Stomach (tissue), 9 donors: Measurements from ENCODE around the gene HOXB3. TPM values are rescaled to one million over a fixed set of nuclear protein-coding genes. Genes with fewer than 3 reads are reported as not detected.

Source experiments
- DNase-seq, 2 donors: peaks; one replicate each; pipeline versions ENCODE4 v3.0.0 to v3.0.0-alpha.2; 2013 to 2019
- H3K27ac ChIP-seq, 5 donors: fragments of 200-600 bp in 4 of 5; sonication (generic) in 4 of 5; one replicate each; pipeline ENCODE4 v1.5.1; 2013 to 2019; ENCODE audit warnings: mild to moderate bottlenecking in 1 of 5, moderate library complexity in 1 of 5
- H3K27me3 ChIP-seq, 3 donors: fragments of 200-600 bp; sonication (generic); one replicate each; pipeline ENCODE4 v1.5.1; 2017 to 2019; ENCODE audit warnings: mixed run types in 1 of 3
- H3K36me3 ChIP-seq, 4 donors: fragments of 200-600 bp; sonication (generic); 1 replicate in 3 of 4; 2 replicates in 1 of 4; pipeline ENCODE4 v1.5.1; 2016 to 2019
- H3K4me1 ChIP-seq, 4 donors: fragments of 200-600 bp; sonication (generic); one replicate each; pipeline ENCODE4 v1.5.1; 2016 to 2019
- H3K4me3 ChIP-seq, 4 donors: fragments of 200-600 bp; sonication (generic) in 3 of 4; one replicate each; pipeline ENCODE4 v1.5.1; 2016 to 2019; ENCODE audit warnings: mild to moderate bottlenecking in 1 of 4
- H3K9me3 ChIP-seq, 4 donors: fragments of 200-600 bp; sonication (generic); one replicate each; pipeline ENCODE4 v1.5.1; 2016 to 2019
- CTCF ChIP-seq, 7 experiments: fragments of 450-650 bp in 4 of 7; fragments of 200-600 bp in 3 of 7; sonication (generic) in 3 of 7; IDR thresholded peaks; one replicate each; pipeline ENCODE4 v1.5.1; 2016 to 2019; ENCODE audit warnings: antibody characterized with exemption in 7 of 7, control low read depth in 2 of 7, mild to moderate bottlenecking in 1 of 7
- EP300 ChIP-seq: sonication (generic); formaldehyde crosslinking; IDR thresholded peaks from one replicate; pipeline ENCODE4 v1.6.1; 2017; ENCODE audit warnings: antibody characterized with exemption
- POLR2A ChIP-seq, 4 donors: fragments of 450-650 bp; IDR thresholded peaks; one replicate each; pipeline ENCODE4 v1.6.1; 2016; ENCODE audit warnings: antibody characterized with exemption in 4 of 4, control low read depth in 2 of 4, mild to moderate bottlenecking in 1 of 4, moderate library complexity in 1 of 4
- POLR2AphosphoS5 ChIP-seq, 3 donors: sonication (generic); formaldehyde crosslinking; IDR thresholded peaks; one replicate each; pipeline ENCODE4 v1.6.1; 2016; ENCODE audit warnings: antibody characterized with exemption in 3 of 3
- WGBS, 5 donors: extraction: QIAGEN DNeasy Blood & Tissue Kit in 3 of 5; methylation state at CpG; one replicate each; pipeline versions ENCODE4 v1.1.5 to v1.1.7; 2013 to 2018; 5-methylcytosine and 5-hydroxymethylcytosine counted together
- intact Hi-C: fragments of 100-400 bp; cut with DNase I; formaldehyde crosslinking; loops from one replicate; pipeline ENCODE4 v1.15.1; 2023; ENCODE audit warnings: low total_unique reads
- polyA plus RNA-seq, 3 donors: library from polyadenylated mRNA; stranded (reverse); fragments of 200-250 nt; gene quantifications; one replicate each; pipeline ENCODE4 v1.2.3, GENCODE V29; 2013
- total RNA-seq, 5 donors: library from RNA; depleted of rRNA; stranded (reverse); fragments of >200 nt; gene quantifications; one replicate each; pipeline versions ENCODE4 v1.1.0 to v1.2.3, GENCODE V29; 2014 to 2016
- donor health status: healthy with polysubstance abuse.
- donor health status: Bipolar disorder and iron deficiency.
- donor health status: healthy.

HOXB3 gene
- total and polyA plus RNA-seq, 8 donors, result 2.8 to 77.6 (median 10.3) TPM

GRCh38 chr17:48571826-48572417 is 18.1 kb downstream of the HOXB3 start:
- no peak for TF ChIP-seq CTCF (IDR thresholded peaks at IDR 0.05)
- TF ChIP-seq POLR2A (IDR thresholded peaks at IDR 0.05), result no peak
- no peak for TF ChIP-seq EP300
- no peak for TF ChIP-seq POLR2AphosphoS5 (IDR thresholded peaks at IDR 0.05)
- WGBS, 5 donors, result 33 to 67% (median 45%) methylated on average over 1 of the region's 1 CpG
- no peaks in the 10 kb centered on the region for H3K9me3 ChIP-seq
- peaks cover 23 to 88% (median 58%) of the 10 kb centered on the region in 4 donors for H3K4me1 ChIP-seq
- H3K4me3 ChIP-seq, result peak overlapping the region; percentile 27 to 57 (median 38)
- peak overlapping the region; percentile 32 to 95 (median 93) for H3K27ac ChIP-seq
- intact Hi-C loops, result no loop called here
- H3K27me3 ChIP-seq, result peaks cover 0 to 100% (median 63%) of the 10 kb centered on the region in 3 donors
- no peak for DNase-seq
- H3K36me3 ChIP-seq, result no peaks in the 10 kb centered on the region

GRCh38 chr17:48571024-48571818 is 18.8 kb downstream of the HOXB3 start:
- H3K4me3 ChIP-seq, result peak overlapping the region; percentile 27 to 57 (median 38)
- TF ChIP-seq EP300, result no peak
- TF ChIP-seq POLR2A (IDR thresholded peaks at IDR 0.05), result no peak
- no peak for TF ChIP-seq CTCF (IDR thresholded peaks at IDR 0.05)
- TF ChIP-seq POLR2AphosphoS5 (IDR thresholded peaks at IDR 0.05), result no peak
- WGBS, 5 donors, result 21 to 25% (median 22%) methylated on average over 26 of the region's 26 CpGs
- H3K4me1 ChIP-seq, result peaks cover 18 to 88% (median 56%) of the 10 kb centered on the region in 4 donors
- H3K27ac ChIP-seq, result peak overlapping the region; percentile 32 to 95 (median 93)
- H3K36me3 ChIP-seq, result no peaks in the 10 kb centered on the region
- no peaks in the 10 kb centered on the region for H3K9me3 ChIP-seq
- intact Hi-C loops, result no loop called here
- DNase-seq, result no peak
- H3K27me3 ChIP-seq, result peaks cover 0 to 100% (median 59%) of the 10 kb centered on the region in 3 donors

GRCh38 chr17:48570325-48571023 is 19.6 kb downstream of the HOXB3 start:
- Histone ChIP-seq H3K4me1 (peaks cover 11 to 87% (median 53%) of the 10 kb centered on the region in 4 donors), H3K4me3 (peak overlapping the region; percentile 27 to 57 (median 38)), H3K27me3 (peaks cover 0 to 100% (median 52%) of the 10 kb centered on the region in 3 donors), H3K27ac (peak overlapping the region; percentile 22 to 95 (median 93)), H3K36me3 (no peaks in the 10 kb centered on the region), H3K9me3 (no peaks in the 10 kb centered on the region)
- DNase-seq, result no peak
- TF ChIP-seq POLR2A (IDR thresholded peaks at IDR 0.05) (no peak), CTCF (IDR thresholded peaks at IDR 0.05) (no peak), POLR2AphosphoS5 (IDR thresholded peaks at IDR 0.05) (no peak), EP300 (no peak)
- 14 to 19% (median 16%) methylated on average over 18 to 19 of the region's 19 CpGs for WGBS, 5 donors
- intact Hi-C loops, result no loop called here

- peak overlapping the region; percentile 27 to 57 (median 38) for H3K4me3 ChIP-seq
- intact Hi-C loops, result no loop called here
Observed at GRCh38 chr17:48569674-48570324, 20.2 kb downstream of the HOXB3 start.

More at GRCh38 chr17:48569674-48570324, 20.2 kb downstream of the HOXB3 start:
- WGBS, 5 donors, result 23 to 32% (median 30%) methylated on average over 6 of the region's 6 CpGs
- Histone ChIP-seq H3K9me3 (no peaks in the 10 kb centered on the region), H3K27ac (peak overlapping the region; percentile 51 to 95 (median 93)), H3K36me3 (no peaks in the 10 kb centered on the region), H3K27me3 (peaks cover 0 to 100% (median 45%) of the 10 kb centered on the region in 3 donors), H3K4me1 (peaks cover 11 to 89% (median 56%) of the 10 kb centered on the region in 4 donors)
- DNase-seq, result no peak
- TF ChIP-seq EP300 (no peak), POLR2A (IDR thresholded peaks at IDR 0.05) (no peak), CTCF (IDR thresholded peaks at IDR 0.05) (no peak), POLR2AphosphoS5 (IDR thresholded peaks at IDR 0.05) (no peak)
